ENCODE results near the gene PLPP3.
"Not testable (repeated sequence)": the region's sequence is repeated elsewhere in the genome, so short reads cannot be mapped to it uniquely, and the experiment has no call there.

DNA sequence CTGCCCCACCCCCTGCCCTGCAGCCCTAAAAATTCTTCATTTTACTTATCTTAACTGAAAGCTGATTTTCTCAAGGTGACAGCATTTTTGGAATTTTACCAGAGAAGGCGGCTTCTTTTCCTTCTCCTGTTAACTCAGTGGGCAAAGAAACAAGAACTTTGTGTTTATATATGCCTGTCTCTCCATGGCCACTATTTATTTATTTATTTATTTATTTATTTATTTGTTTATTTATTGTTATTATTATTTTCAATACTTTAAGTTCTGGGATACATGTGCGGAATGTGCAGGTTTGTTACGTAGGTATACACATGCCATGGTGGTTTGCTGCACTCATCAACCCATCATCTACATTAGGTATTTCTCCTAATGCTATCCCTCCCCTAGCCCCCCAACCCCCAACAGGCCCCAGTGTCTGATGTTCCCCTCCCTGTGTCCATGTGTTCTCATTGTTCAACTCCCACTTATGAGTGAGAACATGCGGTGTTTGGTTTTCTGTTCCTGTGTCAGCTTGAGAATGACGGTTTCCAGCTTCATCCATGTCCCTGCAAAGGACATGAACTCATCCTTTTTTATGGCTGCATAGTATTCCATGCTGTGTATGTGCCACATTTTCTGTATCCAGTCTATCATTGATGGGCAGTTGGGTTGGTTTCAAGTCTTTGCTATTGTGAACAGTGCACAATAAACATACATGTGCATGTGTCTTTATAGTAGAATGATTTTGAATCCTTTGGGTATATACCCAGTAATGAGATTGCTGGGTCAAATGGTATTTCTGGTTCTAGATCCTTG is 16.2 kb upstream of the PLPP3 start:
- TF ChIP-seq POLR2A (IDR thresholded peaks at IDR 0.05): not testable (repeated sequence)
- TF ChIP-seq, protein P1, sequence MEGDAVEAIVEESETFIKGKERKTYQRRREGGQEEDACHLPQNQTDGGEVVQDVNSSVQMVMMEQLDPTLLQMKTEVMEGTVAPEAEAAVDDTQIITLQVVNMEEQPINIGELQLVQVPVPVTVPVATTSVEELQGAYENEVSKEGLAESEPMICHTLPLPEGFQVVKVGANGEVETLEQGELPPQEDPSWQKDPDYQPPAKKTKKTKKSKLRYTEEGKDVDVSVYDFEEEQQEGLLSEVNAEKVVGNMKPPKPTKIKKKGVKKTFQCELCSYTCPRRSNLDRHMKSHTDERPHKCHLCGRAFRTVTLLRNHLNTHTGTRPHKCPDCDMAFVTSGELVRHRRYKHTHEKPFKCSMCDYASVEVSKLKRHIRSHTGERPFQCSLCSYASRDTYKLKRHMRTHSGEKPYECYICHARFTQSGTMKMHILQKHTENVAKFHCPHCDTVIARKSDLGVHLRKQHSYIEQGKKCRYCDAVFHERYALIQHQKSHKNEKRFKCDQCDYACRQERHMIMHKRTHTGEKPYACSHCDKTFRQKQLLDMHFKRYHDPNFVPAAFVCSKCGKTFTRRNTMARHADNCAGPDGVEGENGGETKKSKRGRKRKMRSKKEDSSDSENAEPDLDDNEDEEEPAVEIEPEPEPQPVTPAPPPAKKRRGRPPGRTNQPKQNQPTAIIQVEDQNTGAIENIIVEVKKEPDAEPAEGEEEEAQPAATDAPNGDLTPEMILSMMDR (IDR thresholded peaks at IDR 0.05): not testable (repeated sequence)

All from lower leg skin (tissue), 3 donors.